Adrenal gland (tissue), 5 donors: Measurements from ENCODE around the gene TSPAN16.

Experiments
- CTCF ChIP-seq, 6 experiments: fragments of 450-650 bp in 4 of 6; fragments of 200-600 bp in 2 of 6; sonication (generic) in 1 of 6; IDR thresholded peaks; 1 replicate in 5 of 6; 2 replicates in 1 of 6; pipeline versions ENCODE4 v1.5.1 to v1.8.0; 2016 to 2021; ENCODE audit warnings: antibody characterized with exemption in 6 of 6, mild to moderate bottlenecking in 2 of 6, moderate library complexity in 1 of 6
- POLR2A ChIP-seq, 2 donors: fragments of 450-650 bp; IDR thresholded peaks; one replicate each; pipeline ENCODE4 v1.6.1; 2017; ENCODE audit warnings: antibody characterized with exemption in 2 of 2, mild to moderate bottlenecking in 2 of 2, moderate library complexity in 1 of 2
- donor health status: DM: no; HTN: no; CAD: no.

GRCh38 chr19:11338121-11338520, 42.2 kb downstream of the TSPAN16 start:
- TF ChIP-seq CTCF (IDR thresholded peaks at IDR 0.05), result no peak
- no peak for TF ChIP-seq POLR2A (IDR thresholded peaks at IDR 0.05)
